ENCODE measurements around the gene APC2.
A peak's percentile ranks its signal among the peaks of the same experiment; 100 is the strongest.

The APC2 gene, protein sequence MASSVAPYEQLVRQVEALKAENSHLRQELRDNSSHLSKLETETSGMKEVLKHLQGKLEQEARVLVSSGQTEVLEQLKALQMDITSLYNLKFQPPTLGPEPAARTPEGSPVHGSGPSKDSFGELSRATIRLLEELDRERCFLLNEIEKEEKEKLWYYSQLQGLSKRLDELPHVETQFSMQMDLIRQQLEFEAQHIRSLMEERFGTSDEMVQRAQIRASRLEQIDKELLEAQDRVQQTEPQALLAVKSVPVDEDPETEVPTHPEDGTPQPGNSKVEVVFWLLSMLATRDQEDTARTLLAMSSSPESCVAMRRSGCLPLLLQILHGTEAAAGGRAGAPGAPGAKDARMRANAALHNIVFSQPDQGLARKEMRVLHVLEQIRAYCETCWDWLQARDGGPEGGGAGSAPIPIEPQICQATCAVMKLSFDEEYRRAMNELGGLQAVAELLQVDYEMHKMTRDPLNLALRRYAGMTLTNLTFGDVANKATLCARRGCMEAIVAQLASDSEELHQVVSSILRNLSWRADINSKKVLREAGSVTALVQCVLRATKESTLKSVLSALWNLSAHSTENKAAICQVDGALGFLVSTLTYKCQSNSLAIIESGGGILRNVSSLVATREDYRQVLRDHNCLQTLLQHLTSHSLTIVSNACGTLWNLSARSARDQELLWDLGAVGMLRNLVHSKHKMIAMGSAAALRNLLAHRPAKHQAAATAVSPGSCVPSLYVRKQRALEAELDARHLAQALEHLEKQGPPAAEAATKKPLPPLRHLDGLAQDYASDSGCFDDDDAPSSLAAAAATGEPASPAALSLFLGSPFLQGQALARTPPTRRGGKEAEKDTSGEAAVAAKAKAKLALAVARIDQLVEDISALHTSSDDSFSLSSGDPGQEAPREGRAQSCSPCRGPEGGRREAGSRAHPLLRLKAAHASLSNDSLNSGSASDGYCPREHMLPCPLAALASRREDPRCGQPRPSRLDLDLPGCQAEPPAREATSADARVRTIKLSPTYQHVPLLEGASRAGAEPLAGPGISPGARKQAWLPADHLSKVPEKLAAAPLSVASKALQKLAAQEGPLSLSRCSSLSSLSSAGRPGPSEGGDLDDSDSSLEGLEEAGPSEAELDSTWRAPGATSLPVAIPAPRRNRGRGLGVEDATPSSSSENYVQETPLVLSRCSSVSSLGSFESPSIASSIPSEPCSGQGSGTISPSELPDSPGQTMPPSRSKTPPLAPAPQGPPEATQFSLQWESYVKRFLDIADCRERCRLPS (N-terminal part only)

DNA sequence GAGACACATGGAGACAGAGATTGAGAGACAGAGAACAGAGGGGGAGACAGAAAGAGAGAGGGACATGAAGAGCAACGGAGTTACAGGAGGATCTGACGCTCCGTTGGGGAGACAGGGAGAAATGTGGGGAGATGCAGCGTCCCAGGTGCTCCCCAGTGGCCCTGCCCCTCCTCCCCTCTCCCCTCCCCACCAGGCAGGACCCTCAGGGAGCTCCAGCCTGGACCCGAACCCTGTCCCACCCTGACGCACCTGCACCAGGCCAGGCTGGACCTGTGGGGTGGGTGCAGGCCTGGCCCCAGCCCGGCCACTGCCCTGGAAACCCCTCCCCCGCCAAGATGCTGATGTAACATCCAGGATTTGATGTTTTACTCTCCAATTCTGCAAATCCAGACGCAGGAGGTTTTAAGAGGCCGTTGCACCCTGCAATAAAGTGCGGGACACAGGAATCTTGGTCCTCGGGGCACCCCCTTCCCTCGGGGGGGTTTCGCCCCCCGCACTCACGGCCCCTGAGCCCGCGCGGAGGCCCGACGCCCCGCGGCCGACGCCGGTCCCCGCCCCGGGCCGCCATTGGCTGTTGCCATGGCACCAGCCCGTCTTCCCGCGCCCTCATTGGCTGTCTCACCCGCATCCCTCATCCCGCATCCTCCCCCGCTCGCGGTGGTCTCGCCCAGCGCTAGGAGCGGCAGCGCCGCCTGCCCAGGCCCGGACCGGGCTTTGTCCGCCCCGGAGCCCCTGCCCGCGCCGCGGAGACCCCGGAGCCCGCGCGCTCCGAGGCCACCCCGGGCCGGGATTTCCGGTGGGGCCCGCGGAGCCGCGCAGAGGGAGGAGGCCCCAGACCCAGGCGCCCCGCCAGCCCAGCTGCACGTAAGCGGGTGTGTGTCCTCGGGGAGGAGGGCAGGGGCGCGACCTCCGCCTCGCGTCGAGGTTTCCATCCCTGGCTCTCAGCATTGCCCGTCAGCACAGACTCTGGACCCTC lies at the start of gene APC2:
APC2 (plus strand) TSS at position 655 of the 976 bp plus-strand sequence. CDS start 2,881 bp downstream, outside the sequence.
- no peak for DNase-seq (ENCODE audit: low spot score)

DNA sequence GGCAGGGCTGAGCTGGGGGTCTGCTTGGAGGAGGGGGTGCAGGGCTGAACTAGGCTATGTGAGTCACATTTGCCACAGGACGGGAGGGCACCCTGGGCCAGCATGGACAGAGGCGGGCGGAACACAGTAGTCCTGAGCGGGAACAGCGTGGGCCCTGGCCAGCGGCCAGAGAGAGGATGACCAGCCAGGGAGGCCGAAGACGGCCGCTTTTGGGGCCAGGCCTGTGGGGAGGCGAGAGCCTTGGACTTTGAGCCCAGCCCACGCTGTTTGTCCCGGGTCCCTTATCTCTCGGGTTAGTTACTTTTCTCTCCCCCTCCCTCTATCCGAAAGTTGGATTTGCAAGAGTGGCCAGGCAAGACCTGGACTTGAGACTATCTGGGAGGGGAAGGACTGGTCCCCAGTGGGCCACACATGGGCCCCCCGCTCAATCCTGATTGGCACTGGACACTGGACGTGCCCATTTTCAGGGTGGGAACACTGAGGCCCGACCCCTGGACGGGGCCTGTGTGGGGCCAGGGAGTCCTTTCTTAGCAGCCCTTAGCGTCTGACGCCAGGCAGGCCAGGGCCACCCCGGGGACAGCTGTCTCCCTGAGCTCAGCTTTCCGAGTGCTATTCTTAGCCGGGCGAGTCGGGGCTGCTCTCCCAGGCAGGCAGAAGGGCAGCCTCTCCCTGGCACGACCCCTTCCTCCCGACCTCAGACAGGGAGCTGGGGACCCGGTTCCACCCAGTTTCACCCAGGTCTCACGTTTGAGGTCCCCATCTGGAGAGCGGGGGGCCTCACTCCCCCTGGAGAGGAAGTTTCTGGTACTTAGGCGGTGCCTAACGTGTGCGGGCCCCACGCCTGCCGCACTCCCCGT lies 49.4 kb upstream of the APC2 start:
- peak; percentile 94 for DNase-seq (ENCODE audit: low spot score)

DNA sequence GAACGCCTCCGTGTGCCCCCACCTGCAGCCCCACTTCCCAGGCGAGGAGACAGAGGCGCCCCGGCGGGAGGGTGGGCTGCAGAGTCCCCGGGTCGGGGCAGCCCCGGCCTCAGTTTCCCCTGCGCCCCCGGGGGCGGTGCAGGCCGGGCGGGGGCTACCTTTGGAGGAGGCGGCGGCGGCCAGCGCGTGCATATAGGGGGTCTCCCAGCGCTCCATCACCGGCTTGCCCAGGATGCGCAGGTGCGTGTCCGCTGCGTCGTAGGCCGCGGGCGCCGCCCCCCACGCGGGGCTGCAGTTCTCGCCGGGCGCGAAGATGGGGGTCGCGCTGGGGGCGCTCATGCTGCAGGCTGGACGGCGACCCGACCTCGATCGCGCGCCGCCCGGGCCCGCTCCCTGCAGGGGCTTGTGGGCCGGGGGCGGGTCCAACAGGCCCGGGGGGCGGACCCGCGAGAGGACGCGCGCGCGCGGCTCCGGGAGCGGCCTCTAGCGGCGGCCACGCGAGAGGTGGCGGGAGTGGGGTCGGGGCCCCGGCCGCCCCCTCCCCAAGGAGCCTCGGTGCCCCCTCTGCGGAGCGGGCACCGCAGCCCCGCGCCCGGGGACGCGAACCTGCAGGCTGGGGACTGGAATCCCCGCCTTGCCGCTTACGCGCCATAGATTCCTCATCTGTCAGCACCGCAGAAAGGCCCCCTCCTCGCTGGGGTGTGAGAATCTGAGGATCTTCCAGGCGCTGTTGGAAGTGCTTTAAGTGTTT lies 48.6 kb upstream of the APC2 start, which contains the start of gene GAMT:
GAMT (minus strand) TSS at position 405 of the 751 bp plus-strand sequence; CDS start at position 339, 66 bp downstream.
- peak; percentile 90 for DNase-seq (ENCODE audit: low spot score)

DNA sequence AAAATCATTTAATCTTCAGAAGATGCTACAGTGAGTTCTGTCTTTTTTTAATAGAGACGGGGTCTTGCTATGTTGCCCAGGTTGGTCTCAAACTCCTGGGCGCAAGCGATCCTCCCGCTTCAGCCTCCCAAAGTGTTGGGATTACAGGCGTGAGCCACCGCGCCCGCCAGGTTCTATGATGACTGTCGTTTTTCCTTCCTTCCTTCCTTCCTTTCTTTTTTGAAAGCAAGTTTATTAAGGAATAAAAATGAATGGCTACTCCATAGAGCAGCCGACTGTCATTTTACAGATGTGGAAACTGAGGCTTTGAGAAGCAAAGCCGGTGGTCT lies 48.1 kb upstream of the APC2 start:
- DNase-seq (ENCODE audit: low spot score): no peak

DNA sequence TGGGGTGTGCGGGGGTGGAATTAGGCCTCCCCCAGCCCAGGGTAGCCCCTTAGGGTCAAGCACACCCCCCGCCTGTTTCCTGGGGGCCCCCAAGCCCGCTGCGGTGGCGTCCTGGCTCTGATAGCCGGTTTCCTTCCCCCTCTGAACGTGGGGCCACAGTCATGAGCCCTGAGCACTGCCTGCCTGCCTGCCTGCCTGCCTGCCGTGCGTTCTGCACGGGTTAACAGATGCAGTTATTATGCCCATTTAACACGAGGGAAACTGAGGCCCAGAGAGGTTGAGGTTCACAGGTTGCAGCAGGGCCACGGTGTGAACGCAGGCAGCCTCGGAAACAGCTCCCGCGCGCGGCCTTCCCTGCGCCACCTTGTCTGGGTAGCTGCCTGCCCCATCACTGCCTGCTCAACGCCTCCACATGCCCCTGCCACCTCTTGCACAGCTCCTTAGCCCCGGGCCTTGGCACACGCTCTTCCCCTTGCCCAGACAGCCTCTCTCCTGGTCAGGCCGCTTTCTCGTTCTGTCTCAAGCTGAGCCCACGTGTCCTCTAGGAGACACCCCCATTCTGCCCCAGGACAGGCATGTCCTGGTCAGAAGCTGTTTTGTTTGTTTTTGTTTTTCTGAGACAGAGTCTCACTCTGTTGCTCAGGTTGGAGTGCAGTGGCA lies 47.4 kb upstream of the APC2 start:
- DNase-seq (ENCODE audit: low spot score): no peak

DNA sequence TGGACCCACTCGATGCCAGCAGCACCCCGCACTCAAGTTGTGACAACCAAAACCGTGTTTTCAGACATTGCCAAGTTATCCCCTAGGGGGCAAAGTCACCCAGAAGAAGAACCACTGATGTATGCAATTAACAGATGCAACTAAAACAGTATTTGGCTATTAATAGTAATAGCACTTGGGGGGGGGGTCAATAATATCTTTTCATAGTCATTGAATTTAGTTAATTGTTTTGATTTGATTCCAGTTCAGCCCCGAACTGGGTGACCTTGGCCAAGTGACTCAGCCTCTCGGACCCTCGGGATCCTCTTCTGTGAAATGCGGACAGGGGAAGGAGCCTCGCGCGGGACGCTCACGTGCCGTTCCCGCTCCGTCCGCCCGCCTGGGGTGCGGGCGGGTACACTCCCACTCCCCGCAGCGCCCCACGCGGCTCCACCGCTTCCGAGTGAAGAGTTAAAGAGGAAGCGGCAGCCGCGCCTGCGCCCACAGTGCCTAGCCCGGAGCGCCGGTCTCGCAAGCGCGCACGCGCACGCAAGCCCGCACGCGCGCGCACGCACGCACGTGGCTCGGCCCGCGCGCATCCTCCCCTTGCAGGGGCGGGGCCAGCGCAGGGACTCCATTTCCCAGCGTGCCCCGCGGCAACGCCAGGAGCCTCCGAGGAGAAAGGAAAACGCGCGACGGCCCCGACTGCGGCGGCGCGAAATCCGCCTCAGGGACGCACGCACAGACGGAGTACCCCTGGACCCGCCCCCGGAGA lies 43.0 kb upstream of the APC2 start:
- peak; percentile 97 for DNase-seq (ENCODE audit: low spot score)

DNA sequence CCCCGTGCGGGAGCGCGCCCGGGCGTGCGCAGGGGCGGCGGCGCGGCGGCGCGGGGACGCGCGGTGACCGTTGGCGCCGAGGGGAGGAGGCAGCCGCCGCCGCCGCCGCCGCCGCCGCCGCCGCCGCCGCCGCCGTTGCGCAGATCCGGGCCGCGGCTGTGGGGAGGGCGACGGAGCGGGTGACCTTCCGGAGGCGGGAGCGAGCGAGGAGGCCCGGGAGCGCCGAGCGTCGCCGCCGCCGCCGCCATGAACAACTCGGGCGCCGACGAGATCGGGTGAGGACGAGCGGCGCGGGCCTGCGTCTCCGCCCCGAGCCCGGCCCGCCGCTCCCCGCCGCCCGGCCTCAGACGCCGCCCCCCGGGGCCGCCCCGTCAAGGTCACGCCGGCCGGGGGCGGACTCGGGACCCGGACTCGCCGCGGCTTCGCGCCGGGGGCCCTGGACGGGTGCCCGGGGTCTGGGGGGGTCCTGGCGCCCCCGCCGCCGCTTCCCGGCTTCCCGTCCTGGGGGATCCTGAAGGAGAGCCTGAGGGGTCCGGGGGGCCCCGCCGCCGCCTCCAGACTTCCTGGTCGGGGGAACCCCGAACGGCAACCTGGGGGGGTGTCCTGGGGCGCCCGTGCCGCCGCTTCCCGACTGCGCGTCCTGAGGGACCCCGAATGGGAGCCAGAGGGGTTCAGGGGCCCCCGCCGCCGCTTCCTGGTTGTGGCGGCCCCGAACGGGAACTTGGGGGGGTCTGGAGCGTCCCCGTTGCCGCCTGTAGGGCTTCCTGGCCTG lies 42.2 kb upstream of the APC2 start, which contains the start of gene DAZAP1:
DAZAP1 (plus strand) TSS at position 59 of the 772 bp plus-strand sequence; CDS start at position 247, 188 bp downstream.
- peak; percentile 64 for DNase-seq (ENCODE audit: low spot score)

DNA sequence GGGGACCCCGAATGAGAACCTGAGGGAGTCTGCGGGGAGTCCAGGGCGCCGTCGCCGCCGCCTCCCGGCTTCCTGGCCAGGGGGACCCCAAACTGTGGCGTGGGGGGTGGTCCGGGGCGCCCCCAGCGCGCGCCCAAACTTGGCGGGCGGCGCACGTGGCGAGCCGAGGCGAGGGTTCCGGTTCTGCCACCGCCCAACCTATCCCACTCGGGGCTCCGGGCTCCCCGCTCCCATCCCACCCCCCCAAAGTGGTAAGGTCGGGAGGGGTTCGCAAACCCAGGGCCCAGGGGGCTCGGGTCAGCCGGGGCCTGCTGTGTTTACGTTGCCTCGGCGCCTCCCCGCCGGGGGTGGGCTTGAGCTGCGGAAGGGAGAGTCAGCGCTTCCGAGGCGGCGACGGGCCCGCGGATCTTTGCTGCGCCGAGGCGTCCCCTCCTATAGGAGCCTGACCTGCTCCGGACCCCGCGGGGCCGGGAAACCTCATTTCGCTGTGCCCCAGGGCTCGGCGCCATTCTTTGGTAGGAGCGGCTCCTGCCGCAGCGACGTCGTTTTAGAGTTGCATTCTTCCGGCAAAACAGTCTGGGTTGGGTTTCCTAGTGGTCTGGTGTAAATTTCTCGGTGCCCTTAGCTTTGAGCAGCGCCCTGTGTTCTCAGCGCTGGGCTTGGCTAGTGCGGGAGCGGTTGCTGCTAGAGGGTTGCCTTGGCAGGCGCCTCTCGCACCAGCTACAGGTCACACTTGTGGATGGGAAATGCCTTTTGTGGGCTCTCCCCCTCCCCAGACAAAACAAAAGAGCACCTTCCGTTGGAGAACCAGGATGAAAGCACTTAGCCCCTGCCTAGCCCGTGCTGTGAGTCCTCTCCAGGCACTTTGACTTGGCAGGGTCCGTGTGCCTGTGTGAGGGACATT lies 41.4 kb upstream of the APC2 start:
- peak; percentile 68 for DNase-seq (ENCODE audit: low spot score)

DNA sequence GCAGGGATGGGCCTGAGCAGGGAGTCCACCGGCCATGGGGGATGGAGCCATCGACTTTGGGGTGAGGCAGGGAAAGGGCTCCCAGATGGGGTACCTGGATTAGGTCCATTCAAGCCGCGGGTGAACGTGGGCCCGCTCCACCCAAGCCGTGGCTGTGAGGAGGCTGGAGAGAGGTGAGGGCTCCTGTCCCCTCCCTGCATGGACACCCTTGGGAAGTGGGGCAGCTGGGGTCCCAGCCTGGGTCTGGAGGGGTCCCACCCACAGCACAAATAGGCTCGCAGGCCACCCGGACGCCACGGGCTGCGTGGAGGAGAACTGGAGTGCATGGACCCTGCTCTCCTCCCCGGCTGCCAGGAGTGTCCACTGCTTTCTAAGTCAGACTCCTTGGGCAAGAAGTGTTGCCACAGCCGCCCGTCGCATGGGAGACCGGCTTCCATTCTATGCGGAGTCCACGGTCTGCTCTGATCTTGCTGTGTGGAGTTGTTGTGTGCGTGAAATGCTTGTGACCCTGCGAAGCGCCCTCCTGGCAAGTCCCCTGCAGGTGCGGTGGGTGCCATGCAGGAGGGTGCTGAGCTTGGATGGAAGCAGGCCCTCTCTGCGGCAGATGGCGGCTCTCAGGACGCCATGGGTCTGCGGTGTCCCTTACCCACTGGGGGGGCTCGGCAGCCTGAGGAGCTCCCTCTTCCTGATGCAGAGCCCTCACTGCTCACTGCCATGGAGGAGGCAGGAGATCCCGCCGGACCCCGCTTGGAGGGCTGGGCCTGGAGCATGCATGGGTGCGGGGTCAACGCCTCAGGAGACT lies 40.5 kb upstream of the APC2 start:
- no peak for DNase-seq (ENCODE audit: low spot score)

DNA sequence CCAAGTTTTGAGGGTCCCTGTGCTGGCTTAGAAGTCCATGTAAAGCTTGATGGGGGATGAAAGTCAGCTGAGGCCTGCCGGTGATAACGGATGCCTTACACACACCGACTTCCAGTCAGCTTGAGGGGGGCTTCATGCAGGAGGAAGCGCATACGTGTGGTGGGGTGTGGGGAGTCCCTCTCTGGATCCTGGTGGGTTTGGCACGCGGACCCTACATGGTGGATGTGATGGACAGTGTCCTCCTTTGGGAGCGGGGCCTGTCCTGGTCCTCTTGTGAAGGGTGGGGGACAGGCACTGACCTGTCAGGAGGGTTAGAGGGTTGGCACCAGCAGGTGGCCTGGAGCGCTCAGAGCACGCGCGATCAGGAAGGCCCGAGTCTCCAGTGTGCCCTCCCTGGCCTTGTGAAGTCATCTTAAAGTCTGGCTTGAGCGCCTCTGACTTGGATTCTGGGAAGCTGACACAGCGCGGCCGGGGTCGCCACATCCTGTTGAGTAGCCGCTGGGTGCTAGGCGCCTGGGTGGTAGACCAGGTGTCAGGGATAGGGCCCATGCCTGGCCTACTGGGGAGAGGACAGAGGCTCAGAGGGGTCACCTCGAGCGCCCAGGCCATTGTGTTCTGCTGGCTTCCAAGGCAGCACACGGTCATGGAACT lies 39.7 kb upstream of the APC2 start:
- no peak for DNase-seq (ENCODE audit: low spot score)

DNA sequence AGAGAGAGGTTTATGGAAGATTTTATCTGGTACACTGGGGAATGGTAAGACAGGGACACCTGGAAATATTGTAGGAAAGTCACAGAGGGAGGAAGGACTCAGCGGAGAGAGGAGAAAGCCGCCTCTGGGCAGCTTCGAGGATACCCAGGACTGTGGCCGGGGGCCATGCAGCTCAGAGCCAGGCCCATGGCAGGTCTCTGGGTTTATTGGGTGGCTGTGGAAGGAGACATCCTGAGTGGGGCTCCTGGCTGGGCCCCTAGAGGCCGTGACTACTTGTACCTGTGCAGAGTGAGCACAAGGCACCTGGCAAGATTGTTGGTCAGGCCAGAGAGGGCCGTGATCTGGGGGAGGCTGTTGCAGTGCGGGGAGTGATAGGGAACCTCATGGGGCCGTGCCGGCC lies 39.1 kb upstream of the APC2 start:
- DNase-seq (ENCODE audit: low spot score): no peak

DNA sequence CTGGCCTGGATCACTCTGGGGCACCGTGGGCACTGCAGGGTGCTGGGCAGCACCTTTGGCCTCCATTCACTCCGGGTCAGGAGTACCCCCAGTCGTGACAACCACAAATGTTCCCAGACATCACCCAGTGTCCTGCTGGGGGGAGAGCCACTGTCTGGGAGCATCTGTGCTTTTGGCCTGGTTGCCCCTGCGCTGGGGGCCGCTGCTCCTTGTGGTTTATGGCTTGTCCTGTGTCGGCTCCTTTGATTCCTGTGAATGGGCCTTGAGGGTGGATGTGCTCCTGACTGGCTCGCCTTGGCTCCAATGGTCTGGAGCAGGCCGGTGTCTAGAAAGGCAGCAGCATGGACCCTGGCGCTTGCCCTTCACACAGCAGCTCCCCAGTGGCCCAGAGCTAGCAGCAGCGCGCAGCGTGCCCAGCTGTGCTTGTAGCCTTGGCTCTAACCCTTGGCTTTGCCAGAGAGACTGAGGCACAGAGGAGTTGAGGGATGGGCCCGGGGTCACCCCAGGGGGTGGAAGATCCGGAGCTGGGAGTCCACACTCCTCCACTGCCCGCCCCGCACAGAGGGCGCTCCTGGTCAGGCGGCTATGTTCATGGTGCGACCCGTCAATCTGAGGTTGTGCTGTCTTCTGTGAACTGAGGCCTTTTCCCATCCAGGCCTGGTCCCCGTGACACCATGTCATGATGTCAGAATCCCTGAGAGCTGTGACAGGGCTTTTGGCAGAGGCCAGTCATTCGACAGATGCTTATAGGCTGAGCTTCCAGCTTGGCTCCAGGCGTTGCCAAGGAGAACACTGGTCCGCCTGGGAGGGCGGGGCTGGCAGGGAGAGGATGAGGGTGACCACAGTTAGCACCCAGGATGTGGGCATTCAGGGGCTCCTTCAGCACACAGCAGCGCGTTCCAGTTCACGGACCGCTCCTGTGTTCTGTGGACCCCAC lies 38.4 kb upstream of the APC2 start:
- DNase-seq (ENCODE audit: low spot score): no peak

DNA sequence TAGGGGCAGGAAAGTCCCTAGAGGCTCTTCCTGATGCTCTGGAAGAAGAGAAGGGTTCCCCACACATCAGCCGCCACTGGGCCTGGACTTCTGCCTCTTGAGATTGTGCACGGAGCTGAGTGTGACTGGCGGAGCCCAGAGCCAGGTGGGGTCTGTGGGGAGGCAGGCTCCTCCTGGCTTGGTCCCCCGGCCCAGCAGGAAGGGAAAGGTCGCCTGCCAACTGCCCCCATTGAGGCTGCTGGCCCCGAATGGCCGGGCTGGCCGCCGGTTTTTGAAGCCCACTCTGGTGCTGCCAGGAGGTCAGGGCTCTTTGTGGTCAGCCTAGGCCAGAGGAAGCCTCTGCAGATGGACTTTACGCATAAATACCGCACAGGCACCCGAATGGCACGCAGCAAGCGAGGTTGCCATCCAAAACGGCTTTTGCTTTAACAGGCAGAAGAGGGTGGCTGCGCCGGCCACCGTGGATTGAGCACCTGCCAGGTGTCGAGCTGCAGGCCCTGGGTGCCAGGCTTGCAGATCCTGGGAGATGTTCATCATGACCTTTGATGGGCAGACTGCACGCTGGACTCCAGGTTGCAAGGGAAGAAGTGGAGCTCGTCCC lies 37.5 kb upstream of the APC2 start:
- DNase-seq (ENCODE audit: low spot score): no peak
